Dendritic cell treated with granulocyte-macrophage colony-stimulating factor and Interleukin-4, amounts not matched to agents 40 ng/mL and 50 ng/mL, for 4 days (primary cell): ENCODE results near the gene LAMP5.
A peak's percentile ranks its signal among the peaks of the same experiment; 100 is the strongest.

ENCODE experiments used
- H3K27ac Mint-ChIP-seq: one replicate; pipeline ENCODE4 v1.8.0; 2022; ENCODE audit warnings: mild to moderate bottlenecking, mixed read lengths
- H3K27me3 Mint-ChIP-seq: one replicate; pipeline ENCODE4 v1.8.0; 2022; ENCODE audit warnings: mild to moderate bottlenecking, mixed read lengths
- H3K36me3 Mint-ChIP-seq: one replicate; pipeline ENCODE4 v1.8.0; 2022; ENCODE audit warnings: low read depth, mixed read lengths
- H3K4me1 Mint-ChIP-seq: one replicate; pipeline ENCODE4 v1.8.0; 2022; ENCODE audit warnings: low read depth, mixed read lengths
- H3K4me3 Mint-ChIP-seq: one replicate; pipeline ENCODE4 v1.8.0; 2022; ENCODE audit warnings: mild to moderate bottlenecking, moderate library complexity, mixed read lengths
- H3K9me3 Mint-ChIP-seq: one replicate; pipeline ENCODE4 v1.8.0; 2022; ENCODE audit warnings: mixed read lengths
- intact Hi-C: fragments of 100-400 bp; cut with micrococcal nuclease; formaldehyde crosslinking; loops from one replicate; pipeline ENCODE4 v1.15.0; 2022

LAMP5 gene

GRCh38 chr20:9508240-9508661 is 6.1 kb upstream of the LAMP5 start:
- Mint-ChIP-seq H3K4me1 (peaks cover 58% of the 10 kb centered on the region), H3K4me3 (peak overlapping the region; percentile 58), H3K27me3 (peaks cover 73% of the 10 kb centered on the region), H3K9me3 (no peaks in the 10 kb centered on the region), H3K27ac (no peak overlapping the region), H3K36me3 (no peaks in the 10 kb centered on the region)
- intact Hi-C loops: no loop called here

- Mint-ChIP-seq H3K27me3 (peaks cover 74% of the 10 kb centered on the region), H3K27ac (no peak overlapping the region), H3K36me3 (no peaks in the 10 kb centered on the region), H3K4me1 (peaks cover 53% of the 10 kb centered on the region), H3K4me3 (peak overlapping the region; percentile 55), H3K9me3 (no peaks in the 10 kb centered on the region)
- intact Hi-C loops: no loop called here
These were observed 5.7 kb upstream of the LAMP5 start for GRCh38 chr20:9508696-9509178.

GRCh38 chr20:9509246-9509645 is 5.1 kb upstream of the LAMP5 start:
- intact Hi-C loops: no loop called here
- Mint-ChIP-seq H3K4me3 (peak overlapping the region; percentile 55), H3K4me1 (peaks cover 52% of the 10 kb centered on the region), H3K27me3 (peaks cover 79% of the 10 kb centered on the region), H3K9me3 (no peaks in the 10 kb centered on the region), H3K36me3 (no peaks in the 10 kb centered on the region), H3K27ac (no peak overlapping the region)

GRCh38 chr20:9510911-9511310 is 3.5 kb upstream of the LAMP5 start:
- Mint-ChIP-seq H3K36me3 (no peaks in the 10 kb centered on the region), H3K27ac (no peak overlapping the region), H3K9me3 (no peaks in the 10 kb centered on the region), H3K4me3 (no peak overlapping the region), H3K27me3 (peaks cover 83% of the 10 kb centered on the region), H3K4me1 (peaks cover 66% of the 10 kb centered on the region)
- intact Hi-C loops: no loop called here

GRCh38 chr20:9514072-9514460 is 324 bp upstream of the LAMP5 start:
- intact Hi-C loops: loop anchor here (2.0 kb wide), 1 partner anchor 45 kb away; no protein-coding TSS in a partner anchor
- no peaks in the 10 kb centered on the region for H3K9me3 Mint-ChIP-seq
- H3K36me3 Mint-ChIP-seq: no peaks in the 10 kb centered on the region
- peaks cover 48% of the 10 kb centered on the region for H3K4me1 Mint-ChIP-seq
- peaks cover 80% of the 10 kb centered on the region for H3K27me3 Mint-ChIP-seq
- H3K27ac Mint-ChIP-seq: no peak overlapping the region
- no peak overlapping the region for H3K4me3 Mint-ChIP-seq

GRCh38 chr20:9515214-9515585 is 810 bp downstream of the LAMP5 start:
- intact Hi-C loops: loop anchor here (2.0 kb wide), 1 partner anchor 46 kb away; no protein-coding TSS in a partner anchor
- peaks cover 49% of the 10 kb centered on the region for H3K4me1 Mint-ChIP-seq

GRCh38 chr20:9515741-9516233 is 1.4 kb downstream of the LAMP5 start:
- intact Hi-C loops: loop anchor here (2.0 kb wide), 1 partner anchor 47 kb away; no protein-coding TSS in a partner anchor
- Mint-ChIP-seq H3K27me3 (peaks cover 74% of the 10 kb centered on the region), H3K36me3 (no peaks in the 10 kb centered on the region), H3K27ac (no peak overlapping the region), H3K9me3 (no peaks in the 10 kb centered on the region), H3K4me1 (peaks cover 48% of the 10 kb centered on the region), H3K4me3 (peak overlapping the region; percentile 62)

More at GRCh38 chr20:9515214-9515585, 810 bp downstream of the LAMP5 start:
- H3K36me3 Mint-ChIP-seq: no peaks in the 10 kb centered on the region
- peak overlapping the region; percentile 62 for H3K4me3 Mint-ChIP-seq
- H3K9me3 Mint-ChIP-seq: no peaks in the 10 kb centered on the region
- no peak overlapping the region for H3K27ac Mint-ChIP-seq
- peaks cover 73% of the 10 kb centered on the region for H3K27me3 Mint-ChIP-seq

- Mint-ChIP-seq H3K27me3 (peaks cover 77% of the 10 kb centered on the region), H3K4me1 (peaks cover 43% of the 10 kb centered on the region), H3K27ac (no peak overlapping the region), H3K4me3 (peak overlapping the region; percentile 62), H3K36me3 (no peaks in the 10 kb centered on the region), H3K9me3 (no peaks in the 10 kb centered on the region)
- intact Hi-C loops: no loop called here
These were observed 2.0 kb downstream of the LAMP5 start for GRCh38 chr20:9516234-9516871.

- no peak overlapping the region for H3K27ac Mint-ChIP-seq
- no peaks in the 10 kb centered on the region for H3K9me3 Mint-ChIP-seq
- peaks cover 39% of the 10 kb centered on the region for H3K4me1 Mint-ChIP-seq
- intact Hi-C loops: no loop called here
- peaks cover 70% of the 10 kb centered on the region for H3K27me3 Mint-ChIP-seq
- H3K36me3 Mint-ChIP-seq: no peaks in the 10 kb centered on the region
- H3K4me3 Mint-ChIP-seq: no peak overlapping the region
These were observed 3.1 kb downstream of the LAMP5 start for GRCh38 chr20:9517297-9518162.

GRCh38 chr20:9518576-9519175 is 4.3 kb downstream of the LAMP5 start:
- Mint-ChIP-seq H3K27ac (no peak overlapping the region), H3K4me3 (no peak overlapping the region), H3K36me3 (no peaks in the 10 kb centered on the region), H3K4me1 (peaks cover 46% of the 10 kb centered on the region), H3K9me3 (no peaks in the 10 kb centered on the region), H3K27me3 (peaks cover 65% of the 10 kb centered on the region)
- intact Hi-C loops: no loop called here

- Mint-ChIP-seq H3K4me3 (no peak overlapping the region), H3K9me3 (no peaks in the 10 kb centered on the region), H3K27ac (no peak overlapping the region), H3K27me3 (peaks cover 51% of the 10 kb centered on the region), H3K4me1 (peaks cover 33% of the 10 kb centered on the region), H3K36me3 (no peaks in the 10 kb centered on the region)
- intact Hi-C loops: no loop called here
These were observed 5.7 kb downstream of the LAMP5 start for GRCh38 chr20:9520086-9520485.

GRCh38 chr20:9523636-9524035 is 9.2 kb downstream of the LAMP5 start:
- intact Hi-C loops: no loop called here
- Mint-ChIP-seq H3K4me1 (peaks cover 14% of the 10 kb centered on the region), H3K27me3 (peaks cover 23% of the 10 kb centered on the region), H3K4me3 (no peak overlapping the region), H3K9me3 (no peaks in the 10 kb centered on the region), H3K27ac (no peak overlapping the region), H3K36me3 (no peaks in the 10 kb centered on the region)

GRCh38 chr20:9531581-9531980 is 17.2 kb downstream of the LAMP5 start:
- Mint-ChIP-seq H3K27me3 (peaks cover 44% of the 10 kb centered on the region), H3K27ac (no peak overlapping the region), H3K4me1 (no peaks in the 10 kb centered on the region), H3K9me3 (no peaks in the 10 kb centered on the region), H3K4me3 (no peak overlapping the region), H3K36me3 (peaks cover 5% of the 10 kb centered on the region)
- intact Hi-C loops: no loop called here
